ENCODE data around the gene SLC24A3. TPM values are rescaled to one million over a fixed set of nuclear protein-coding genes. Genes with fewer than 3 reads are reported as not detected.

The SLC24A3 gene
- total and polyA plus RNA-seq, 2 of the 13 experiments (the other 11 are each of a cell fraction or from before 2014, with no cell fraction given): not detected

DNA sequence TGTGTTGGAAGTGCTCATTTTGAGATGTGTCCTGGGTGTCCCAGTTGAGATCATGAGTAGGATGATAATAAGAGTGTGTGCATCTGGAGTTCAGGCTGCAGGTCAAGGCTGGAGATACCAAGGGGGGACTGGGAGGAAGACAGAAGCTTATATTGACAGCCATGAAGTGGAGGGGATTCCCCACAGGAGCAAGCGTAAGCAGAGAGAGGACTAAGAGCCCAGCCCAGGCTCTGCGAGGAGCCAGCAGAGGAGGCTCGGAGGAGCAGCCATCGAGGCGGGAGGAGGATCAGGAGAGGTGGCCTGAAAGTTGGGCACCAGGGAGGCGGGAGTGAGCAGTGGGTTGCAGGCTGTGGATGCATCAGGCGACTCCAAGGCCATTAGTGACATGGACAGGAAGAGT, 116.2 kb downstream of the SLC24A3 start (continued):
- TF ChIP-seq, protein P1, sequence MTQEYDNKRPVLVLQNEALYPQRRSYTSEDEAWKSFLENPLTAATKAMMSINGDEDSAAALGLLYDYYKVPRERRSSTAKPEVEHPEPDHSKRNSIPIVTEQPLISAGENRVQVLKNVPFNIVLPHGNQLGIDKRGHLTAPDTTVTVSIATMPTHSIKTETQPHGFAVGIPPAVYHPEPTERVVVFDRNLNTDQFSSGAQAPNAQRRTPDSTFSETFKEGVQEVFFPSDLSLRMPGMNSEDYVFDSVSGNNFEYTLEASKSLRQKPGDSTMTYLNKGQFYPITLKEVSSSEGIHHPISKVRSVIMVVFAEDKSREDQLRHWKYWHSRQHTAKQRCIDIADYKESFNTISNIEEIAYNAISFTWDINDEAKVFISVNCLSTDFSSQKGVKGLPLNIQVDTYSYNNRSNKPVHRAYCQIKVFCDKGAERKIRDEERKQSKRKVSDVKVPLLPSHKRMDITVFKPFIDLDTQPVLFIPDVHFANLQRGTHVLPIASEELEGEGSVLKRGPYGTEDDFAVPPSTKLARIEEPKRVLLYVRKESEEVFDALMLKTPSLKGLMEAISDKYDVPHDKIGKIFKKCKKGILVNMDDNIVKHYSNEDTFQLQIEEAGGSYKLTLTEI (CRISPR knock-in tag; conservative IDR thresholded peaks at IDR 0.05): no peak
- TF ChIP-seq, protein P2, sequence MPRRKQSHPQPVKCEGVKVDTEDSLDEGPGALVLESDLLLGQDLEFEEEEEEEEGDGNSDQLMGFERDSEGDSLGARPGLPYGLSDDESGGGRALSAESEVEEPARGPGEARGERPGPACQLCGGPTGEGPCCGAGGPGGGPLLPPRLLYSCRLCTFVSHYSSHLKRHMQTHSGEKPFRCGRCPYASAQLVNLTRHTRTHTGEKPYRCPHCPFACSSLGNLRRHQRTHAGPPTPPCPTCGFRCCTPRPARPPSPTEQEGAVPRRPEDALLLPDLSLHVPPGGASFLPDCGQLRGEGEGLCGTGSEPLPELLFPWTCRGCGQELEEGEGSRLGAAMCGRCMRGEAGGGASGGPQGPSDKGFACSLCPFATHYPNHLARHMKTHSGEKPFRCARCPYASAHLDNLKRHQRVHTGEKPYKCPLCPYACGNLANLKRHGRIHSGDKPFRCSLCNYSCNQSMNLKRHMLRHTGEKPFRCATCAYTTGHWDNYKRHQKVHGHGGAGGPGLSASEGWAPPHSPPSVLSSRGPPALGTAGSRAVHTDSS (CRISPR knock-in tag; conservative IDR thresholded peaks at IDR 0.05): no peak
- TF ChIP-seq NFKB2 (CRISPR knock-in tag; IDR thresholded peaks at IDR 0.05; ENCODE audit: borderline replicate concordance) (no peak), ZNF235 (CRISPR knock-in tag; IDR thresholded peaks at IDR 0.05; ENCODE audit: borderline replicate concordance) (no peak), TBX3 (IDR thresholded peaks at IDR 0.05; ENCODE audit: borderline replicate concordance) (no peak), ZNF790 (CRISPR knock-in tag; IDR thresholded peaks at IDR 0.05; ENCODE audit: borderline replicate concordance) (no peak), SUZ12 (IDR thresholded peaks at IDR 0.05; ENCODE audit: low read depth, low read length) (no peak)
- TF ChIP-seq, protein P3, sequence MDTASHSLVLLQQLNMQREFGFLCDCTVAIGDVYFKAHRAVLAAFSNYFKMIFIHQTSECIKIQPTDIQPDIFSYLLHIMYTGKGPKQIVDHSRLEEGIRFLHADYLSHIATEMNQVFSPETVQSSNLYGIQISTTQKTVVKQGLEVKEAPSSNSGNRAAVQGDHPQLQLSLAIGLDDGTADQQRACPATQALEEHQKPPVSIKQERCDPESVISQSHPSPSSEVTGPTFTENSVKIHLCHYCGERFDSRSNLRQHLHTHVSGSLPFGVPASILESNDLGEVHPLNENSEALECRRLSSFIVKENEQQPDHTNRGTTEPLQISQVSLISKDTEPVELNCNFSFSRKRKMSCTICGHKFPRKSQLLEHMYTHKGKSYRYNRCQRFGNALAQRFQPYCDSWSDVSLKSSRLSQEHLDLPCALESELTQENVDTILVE (CRISPR knock-in tag; IDR thresholded peaks at IDR 0.05): no peak

DNA sequence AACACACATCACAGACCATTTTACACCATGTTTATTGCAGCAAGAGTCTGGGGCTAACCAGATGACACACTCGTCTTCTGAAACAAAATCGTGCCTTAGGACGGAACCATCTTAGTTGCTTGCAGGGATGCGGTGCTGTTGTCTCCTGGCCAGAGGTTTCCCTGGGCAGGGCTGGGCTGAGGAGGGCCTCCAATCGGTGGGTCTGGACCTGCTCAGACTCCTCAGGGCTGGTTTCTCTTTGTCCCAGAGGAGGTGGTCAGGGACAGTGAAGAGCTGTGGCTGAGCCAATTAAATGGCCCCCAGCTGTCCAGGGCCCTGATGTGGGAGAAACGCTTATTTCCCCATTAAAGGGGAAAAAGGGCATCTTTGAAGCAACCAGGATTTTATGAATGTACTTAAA, 117.6 kb downstream of the SLC24A3 start:
- ATAC-seq (no peak), DNase-seq (ENCODE audit: low spot score) (no peak), FAIRE-seq (no peak)
- H3K4me2 ChIP-seq (ENCODE audit: low read depth, low read length): no peak overlapping the region
- no TSS peak for BruUV-seq (replicated peaks)
- no peak overlapping the region for H3K9ac ChIP-seq (ENCODE audit: insufficient read depth, low read depth, low read length)
- H2AFZ ChIP-seq (ENCODE audit: low read length): no peak overlapping the region
- H3K9me3 ChIP-seq (ENCODE audit: low read length): no peaks in the 10 kb centered on the region
- POLR2A ChIA-PET: no interaction called here
- no peak overlapping the region for H3K27ac ChIP-seq (ENCODE audit: extremely low read length, insufficient read depth, low read length)
- H3K4me3 ChIP-seq (replicated peaks in 1 of 3; ENCODE audit: insufficient read depth in 1 of 3, low read depth in 2 of 3, low read length in 3 of 3): no peak overlapping the region
- H4K20me1 ChIP-seq (ENCODE audit: insufficient read depth, low read length): no peaks in the 10 kb centered on the region
- 7% methylated on average over 6 of the region's 6 CpGs for WGBS (ENCODE audit: low lambda C conversion rate)
- intact Hi-C loops (cut with micrococcal nuclease; ENCODE audit: unreplicated experiment) (no loop called here), in situ Hi-C loops (cut with HindIII; ENCODE audit: extremely low pct_ligation_motif_present, low pct_unique_long_range_greater_than_20kb) (no loop called here)
- no peaks in the 10 kb centered on the region for H3K4me1 ChIP-seq (ENCODE audit: insufficient read depth, low read length)
- H3K27me3 ChIP-seq (ENCODE audit: control insufficient read depth in 1 of 2, insufficient read depth in 2 of 2, low read length in 2 of 2): 0 out of 5 replicates have a peak, but pooled peaks cover 0 to 4% of the 10 kb centered on the region in 2 experiments
- CTCF ChIA-PET (ENCODE audit: low intra/inter-chr PET ratio, low total read pairs): no interaction called here
- no peaks in the 10 kb centered on the region for H3K36me3 ChIP-seq (replicated peaks in 1 of 2; ENCODE audit: control insufficient read depth in 1 of 2, insufficient read depth in 2 of 2, low read length in 2 of 2)
- no peaks in the 10 kb centered on the region for H3K79me2 ChIP-seq (ENCODE audit: insufficient read depth, low read length)
- TF ChIP-seq MBD4 (IDR thresholded peaks at IDR 0.05; ENCODE audit: borderline replicate concordance, low read length) (no peak), NFE2 (CRISPR knock-in tag; IDR thresholded peaks at IDR 0.05) (no peak), HCFC1 (IDR thresholded peaks at IDR 0.05; ENCODE audit: low read depth, low read length) (no peak)
